Measurements from ENCODE around the gene FAM186B. TPM values are rescaled to one million over a fixed set of nuclear protein-coding genes. Genes with fewer than 3 reads are reported as not detected.

The FAM186B gene
- total RNA-seq, 1 donor from 2014 or later, result 0.13 TPM

DNA sequence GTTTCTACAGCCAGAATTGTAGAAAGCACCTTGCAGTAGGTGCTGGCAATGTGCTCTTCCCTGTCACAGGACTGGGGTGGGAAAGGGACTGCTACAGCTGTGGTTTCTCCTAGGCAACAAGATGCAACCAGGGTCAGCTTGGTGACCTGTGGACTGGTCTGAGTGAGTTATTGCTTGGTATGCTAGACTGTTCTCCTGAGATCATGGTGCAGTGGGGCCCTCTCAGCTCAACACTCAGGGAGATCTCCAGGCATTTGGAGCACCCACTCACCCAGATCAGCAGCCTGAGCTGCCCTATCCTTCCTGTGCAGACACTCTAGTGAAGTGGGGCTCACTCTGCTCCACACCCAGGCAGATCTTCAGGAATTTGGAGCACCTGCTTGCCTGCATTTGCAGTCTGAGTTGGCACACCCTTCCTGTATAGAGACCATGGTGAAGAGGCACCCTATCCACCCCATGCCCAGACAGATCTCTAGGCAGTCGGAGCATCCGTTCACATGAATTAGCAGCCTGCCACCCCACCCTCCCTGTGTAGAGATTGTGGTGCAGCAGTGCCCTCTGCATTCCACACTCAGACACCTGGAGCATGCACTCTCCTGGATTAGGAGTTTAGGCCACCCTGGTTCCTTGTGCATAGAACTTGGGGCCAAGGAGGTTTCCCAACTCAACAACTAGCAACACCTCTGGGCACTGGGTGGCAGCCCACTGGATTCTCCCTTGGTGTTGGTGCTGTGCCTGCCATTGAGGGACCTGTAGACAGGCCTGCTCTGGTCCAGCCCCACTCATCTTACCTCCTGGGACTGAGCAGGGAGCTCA, 3.8 kb upstream of the FAM186B start:
- DNase-seq (ENCODE audit: low read depth in 2 of 2), result no peak

DNA sequence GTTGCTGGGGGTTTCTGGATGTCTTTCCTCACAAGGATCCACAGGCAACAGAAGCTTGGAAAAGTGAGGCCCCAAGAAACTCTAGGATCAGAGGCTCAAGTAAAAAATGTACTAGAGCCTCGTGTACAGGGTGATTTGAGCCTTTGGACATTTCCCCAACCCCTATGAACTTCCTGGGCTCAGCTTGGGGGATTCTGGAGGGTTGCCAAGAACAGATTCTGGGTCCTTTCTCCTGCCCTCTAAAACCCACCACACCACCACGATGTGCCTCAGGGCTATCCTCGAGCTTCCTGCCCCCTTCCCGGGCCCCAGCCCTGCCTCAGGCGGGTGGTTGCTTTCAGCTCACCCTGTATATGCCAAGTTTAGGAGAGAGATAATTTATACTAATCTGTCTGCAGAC, 583 bp downstream of the FAM186B start:
- DNase-seq (ENCODE audit: low read depth in 2 of 2), result no peak

DNA sequence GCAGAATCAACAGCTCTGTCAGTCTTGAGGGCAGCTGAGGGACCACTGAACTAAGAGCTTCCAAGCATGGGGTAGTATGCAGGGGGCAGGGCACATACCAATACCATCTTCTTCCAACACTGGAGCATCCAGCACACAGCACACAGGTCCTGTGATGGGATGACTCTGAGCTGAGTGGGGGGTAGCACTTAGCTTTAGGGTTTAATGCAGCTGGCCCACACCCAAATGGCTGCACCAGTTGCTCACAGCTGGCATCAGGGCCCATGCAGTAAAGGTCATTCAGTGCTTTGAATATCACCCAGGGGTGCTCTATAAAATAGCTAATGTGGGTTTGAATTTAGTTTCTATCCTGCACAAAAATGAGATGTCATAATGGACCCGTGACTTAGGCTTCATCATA, 1.7 kb downstream of the FAM186B start:
- DNase-seq (ENCODE audit: low read depth in 2 of 2), result no peak

DNA sequence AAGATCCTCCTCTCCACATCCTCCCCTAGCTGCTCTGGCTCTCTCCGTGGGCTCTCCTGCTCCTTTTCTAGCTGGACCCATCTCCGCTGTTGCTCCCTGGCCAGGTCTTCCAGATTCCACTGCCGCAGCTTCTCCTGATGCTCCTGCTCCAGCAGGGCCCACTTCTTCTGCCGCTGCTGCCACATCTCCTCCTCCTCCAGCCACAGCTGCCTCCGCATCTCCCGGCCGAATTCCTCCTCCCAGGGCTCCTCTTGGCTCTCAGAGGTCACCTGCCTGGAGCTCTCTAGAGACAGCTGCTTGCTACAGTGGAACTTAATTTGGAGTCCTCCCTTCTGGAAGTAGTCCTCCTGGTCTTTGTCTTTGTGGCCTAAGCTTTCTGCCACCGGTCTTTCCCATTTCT, 5.5 kb downstream of the FAM186B start:
- DNase-seq (ENCODE audit: low read depth in 2 of 2), result no peak

DNA sequence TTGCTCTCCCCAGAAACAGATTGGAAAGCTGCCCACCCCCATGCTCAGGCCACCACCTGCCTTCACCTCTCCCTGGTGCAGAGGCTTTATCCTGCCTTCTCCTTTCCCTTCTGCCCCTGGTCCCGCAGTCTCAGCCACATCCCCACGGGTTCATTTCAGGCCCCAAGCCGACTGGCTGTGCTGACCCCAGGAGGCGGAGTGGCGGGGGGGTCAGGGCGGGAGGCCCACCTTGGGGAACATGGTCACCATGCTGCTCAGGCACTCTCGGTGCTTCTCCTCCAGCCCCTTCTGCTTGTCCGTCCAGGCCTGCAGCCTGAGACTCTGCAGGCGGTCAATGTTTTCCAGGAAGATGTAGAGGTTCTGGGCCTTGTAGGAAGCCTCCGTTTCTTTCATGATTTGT, 6.9 kb downstream of the FAM186B start:
- DNase-seq (ENCODE audit: low read depth in 2 of 2), result no peak

DNA sequence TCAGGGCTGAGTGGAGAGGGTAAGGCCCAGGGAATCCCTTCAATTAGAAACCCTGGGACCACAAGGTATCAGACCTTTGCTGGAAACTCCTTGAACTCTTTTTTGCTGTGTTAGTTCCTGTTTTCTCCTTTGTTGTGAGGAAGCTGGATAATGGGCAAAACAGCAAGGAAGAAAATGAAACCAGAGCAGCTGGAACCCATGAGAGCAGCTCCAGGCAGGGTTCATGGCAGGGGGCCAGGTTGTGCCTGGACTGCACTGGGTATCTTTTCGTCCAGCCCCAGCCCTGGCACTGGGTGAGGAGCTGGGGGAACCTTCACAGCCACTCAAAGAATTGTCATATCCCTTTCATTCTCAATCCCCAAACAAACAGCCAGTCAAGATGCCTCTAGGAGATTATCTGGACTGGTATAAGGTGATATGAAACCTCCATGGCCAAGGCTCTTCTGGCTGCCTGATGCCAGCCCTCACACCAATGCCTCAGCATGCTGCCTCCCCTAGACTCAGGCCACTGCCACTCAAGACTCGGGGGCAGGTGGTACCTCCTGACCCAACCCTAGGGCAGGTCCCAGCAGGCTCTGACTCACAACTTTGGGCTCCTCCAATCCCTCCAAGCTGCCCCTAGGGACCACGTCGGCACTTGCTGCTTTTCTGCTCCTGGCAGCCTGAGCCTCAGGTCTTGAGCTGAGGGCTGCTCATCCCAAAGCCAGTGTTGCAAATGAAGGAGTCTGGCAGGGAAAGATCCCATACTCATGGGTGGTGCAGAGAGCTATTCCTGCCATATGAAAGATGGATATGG, 16.5 kb downstream of the FAM186B start:
- no peak for DNase-seq (ENCODE audit: low read depth in 2 of 2)

DNA sequence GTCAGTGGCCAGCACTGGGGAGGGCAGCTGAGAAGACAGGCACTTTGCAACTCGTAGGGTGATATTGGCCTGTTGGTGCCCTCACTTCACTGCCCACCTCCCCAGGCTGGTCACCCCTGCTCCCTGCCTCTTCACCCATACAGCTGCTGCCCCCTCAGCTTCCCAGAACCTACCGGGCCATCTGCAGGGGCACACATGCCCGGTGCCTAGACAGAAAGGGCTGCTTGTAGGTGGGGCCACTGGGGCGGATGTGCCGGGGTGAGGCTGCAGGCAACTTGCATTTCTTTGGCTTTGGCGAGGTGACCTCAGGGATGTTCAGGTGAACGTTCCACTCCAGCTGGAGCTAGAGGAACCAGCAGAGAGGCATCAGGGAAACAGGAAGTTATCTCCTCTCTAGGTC, 17.2 kb downstream of the FAM186B start:
- DNase-seq (ENCODE audit: low read depth in 2 of 2), result no peak

DNA sequence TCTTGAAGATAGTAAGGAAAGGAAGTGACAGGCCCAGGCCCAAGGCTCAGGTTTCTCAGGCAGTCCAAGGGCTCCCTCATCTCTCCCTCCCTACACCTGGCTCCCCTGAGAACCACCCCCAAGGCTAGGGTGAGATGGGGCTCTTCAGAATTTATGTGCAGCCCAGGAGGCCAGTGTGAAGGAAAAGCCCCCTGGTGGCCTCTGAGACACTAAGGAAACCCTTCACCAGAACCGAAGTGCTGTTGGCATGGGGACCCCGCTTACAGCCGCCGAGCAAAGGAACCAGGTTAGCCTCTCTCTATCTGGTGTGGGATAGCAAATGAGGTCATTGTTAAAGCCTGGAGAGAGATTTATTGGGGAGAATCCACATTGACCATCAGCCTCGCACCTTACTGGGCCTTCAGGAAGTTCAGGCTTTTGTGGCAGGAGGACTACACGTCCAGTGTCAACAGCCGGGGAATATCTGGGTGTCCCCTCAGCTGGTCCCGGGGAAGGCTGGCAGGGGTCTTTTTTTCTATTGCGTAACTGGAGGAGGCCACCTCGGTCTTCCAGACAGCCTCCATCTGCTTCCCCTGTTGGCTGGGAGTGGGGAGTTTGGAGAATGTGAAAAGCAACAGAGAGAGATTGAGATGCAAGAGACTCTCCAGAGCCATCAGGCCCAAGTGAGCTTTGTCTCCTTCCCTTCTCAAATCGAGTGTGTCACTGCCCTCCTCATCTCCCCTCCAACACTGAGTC, 18.1 kb downstream of the FAM186B start:
- DNase-seq (ENCODE audit: low read depth in 2 of 2), result no peak

DNA sequence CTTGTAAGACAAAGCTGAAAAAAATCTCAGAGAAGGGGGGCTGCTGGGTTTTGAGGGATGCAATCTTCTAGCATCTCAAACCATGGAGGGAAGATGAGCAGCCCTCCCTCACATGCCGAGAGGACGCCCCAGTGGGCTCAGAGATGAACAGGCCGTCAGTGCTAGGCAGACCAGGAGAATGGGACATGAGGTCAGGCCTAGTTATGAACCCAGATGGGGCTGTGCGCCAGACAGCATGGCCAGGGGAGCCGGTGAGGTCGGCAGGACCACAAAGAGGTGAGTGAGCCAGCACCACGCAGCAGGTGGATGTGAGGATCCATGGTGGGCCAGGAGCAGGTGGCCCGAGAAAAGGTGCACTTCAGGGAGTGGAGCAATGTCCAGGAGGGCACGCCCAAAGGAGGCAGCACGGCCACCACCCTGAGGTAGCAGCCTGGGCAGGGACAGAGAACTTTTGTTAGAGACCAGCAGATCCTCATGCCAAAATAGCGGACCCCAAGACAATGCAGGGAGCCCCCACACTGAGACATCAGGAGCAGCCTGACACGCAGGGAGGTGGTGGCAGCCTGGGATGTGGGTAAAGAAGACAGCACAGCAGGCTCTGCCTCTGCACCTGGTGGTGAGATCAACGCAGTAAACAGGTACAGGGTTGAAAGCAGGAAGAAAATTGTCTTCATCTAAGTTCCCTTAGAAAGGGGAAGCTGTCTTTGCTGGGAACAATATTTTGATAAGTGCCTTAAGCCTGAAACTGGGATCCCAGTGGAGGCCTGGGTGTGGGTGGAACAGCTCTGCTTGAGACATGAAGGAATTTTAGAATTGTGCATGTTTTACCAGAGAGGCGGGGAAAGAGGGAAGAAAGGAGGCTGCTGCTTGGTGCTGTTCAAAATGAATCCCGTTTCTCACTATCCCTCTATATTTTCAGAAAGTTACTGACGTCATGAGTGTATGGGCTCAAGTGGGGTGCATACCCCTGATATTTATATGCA, 19.7 kb downstream of the FAM186B start:
- DNase-seq (ENCODE audit: low read depth in 2 of 2), result no peak

DNA sequence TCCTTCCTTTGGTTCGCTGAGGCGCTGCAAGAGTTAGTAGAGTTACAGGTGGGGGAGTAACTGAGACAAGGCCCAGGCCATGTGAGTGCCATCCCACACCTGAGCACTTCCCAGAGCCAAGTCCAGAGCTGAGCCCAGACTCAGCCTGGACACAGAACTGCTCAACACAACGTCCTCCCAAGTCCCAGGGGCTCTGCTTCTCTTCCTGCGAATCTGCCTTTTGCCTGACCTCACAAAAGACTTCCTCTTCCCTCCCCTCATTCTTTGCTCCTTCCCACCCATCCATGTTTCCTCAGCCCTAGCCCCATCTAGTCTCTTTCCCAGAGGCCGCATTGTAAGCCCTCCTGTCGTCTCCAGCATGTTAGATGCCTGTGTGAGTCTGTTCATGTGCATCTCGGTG, 20.8 kb downstream of the FAM186B start:
- no peak for DNase-seq (ENCODE audit: low read depth in 2 of 2)

DNA sequence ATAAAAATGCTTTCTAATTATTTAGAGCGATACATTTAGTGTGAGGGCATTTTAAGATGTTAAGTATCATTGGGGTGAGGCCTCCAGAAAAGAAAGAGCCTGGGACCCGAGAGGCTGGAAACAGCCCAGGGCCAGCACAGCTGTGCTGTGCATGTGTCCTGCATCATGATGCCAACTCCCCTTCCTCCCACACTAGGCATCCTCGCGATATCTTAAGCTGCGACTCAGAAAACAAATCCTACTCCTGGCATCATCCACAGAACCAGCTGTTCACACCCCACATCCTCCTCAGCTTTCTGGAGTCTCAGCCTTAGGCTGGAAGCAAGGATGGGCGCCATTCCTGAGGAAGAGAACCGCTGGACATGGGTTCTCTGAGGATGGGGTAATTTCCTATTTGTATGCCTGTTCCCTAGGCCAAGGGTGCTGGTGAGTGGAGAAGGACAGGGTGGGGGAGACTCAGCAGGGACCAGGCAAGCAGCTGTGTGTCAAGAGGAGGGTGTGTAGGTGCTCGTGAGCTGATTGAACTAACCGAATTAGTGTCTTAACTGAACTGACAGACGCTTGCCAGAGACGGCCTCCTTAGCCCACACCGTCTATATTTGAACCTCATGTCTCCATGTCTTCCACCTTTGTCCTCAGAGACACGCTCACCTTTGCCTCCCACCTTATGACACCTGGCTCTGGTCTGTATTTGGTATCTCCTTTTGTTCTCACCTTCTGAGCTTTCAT, 21.9 kb downstream of the FAM186B start:
- no peak for DNase-seq (ENCODE audit: low read depth in 2 of 2)

DNA sequence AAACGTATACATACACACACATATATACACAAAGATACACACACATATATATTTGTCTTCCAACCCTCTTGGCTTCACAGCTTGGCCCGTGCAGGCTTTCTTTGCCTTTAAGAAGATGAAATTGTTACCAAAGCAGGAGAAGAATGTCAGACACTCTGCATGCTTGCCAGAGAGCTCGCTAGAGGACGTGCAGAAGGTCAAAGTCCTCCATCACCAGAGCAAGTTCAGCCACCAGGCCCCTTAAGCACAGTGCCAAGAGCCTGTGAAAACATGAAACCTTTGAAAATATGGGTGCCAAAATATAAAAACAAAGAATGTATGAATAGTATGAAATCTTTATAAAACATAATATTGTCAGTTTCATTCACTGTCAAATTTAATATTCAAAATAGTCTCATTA, 22.6 kb downstream of the FAM186B start:
- no peak for DNase-seq (ENCODE audit: low read depth in 2 of 2)

DNA sequence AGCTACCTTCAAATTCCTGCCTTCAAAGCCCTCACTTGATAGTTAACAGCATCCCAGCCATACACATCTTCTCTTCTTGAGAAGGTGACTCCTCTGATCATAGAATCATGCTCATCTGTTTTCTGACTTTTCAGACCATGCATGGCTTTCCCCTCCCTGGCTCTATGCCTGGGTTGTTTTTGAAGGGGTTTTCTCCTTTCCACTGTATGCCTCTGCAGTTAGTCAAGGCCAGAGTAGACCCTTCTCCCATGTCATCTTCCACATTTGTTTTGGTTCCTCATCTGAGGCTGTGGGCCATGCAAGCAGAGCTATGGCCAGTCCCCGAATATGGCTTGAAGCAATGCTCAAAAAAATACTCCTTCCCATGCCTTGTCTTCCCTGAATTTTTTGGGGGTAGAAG, 23.2 kb downstream of the FAM186B start:
- no peak for DNase-seq (ENCODE audit: low read depth in 2 of 2)

DNA sequence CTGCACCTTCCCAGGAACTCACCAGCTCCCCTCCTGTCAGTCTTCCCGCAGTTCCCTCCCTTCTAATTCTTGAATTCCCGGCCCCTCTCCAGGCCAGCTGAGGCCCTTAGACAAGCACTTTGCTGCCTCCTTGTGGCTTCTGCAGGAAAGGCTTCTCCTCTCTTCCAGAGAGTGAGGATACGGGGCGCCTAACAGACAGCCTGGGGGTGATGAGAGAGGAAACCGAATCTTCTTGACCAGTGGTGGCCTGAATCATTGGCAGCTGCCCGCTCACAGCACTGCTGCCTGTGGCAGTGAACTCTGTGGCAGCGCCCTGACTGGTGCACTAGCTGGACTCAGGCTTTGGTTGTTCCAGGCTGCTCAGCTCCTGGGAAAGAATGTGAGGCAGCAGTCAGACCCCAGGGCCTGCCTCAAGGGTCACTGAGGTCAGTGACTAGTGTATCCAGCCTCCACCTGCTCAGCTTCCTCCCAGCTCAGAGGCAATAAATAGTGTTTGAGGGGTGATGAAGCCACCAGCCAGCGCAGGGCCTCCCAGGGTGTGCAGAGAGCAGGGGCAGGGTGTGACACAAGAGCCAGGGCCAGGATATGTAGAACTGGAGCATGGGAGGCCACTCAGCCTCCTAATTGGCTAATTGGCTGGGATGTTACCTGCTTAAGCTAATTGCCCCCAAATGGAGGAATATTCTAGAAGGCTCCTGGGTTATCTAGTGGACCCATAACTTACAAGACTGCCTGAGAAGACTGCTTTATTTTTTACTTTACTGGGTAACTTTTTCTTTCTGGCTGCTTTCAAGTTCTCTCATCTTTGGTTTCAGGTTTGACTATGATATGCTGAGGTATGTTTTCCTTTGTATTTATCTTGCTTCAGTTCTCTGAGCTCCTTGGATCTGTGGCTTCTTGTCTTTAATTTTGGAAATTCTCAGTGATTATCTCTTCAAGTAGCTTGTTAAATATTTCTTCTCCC, 24.6 kb downstream of the FAM186B start:
- peak; percentile 34 to 75 for DNase-seq (ENCODE audit: low read depth in 2 of 2)

DNA sequence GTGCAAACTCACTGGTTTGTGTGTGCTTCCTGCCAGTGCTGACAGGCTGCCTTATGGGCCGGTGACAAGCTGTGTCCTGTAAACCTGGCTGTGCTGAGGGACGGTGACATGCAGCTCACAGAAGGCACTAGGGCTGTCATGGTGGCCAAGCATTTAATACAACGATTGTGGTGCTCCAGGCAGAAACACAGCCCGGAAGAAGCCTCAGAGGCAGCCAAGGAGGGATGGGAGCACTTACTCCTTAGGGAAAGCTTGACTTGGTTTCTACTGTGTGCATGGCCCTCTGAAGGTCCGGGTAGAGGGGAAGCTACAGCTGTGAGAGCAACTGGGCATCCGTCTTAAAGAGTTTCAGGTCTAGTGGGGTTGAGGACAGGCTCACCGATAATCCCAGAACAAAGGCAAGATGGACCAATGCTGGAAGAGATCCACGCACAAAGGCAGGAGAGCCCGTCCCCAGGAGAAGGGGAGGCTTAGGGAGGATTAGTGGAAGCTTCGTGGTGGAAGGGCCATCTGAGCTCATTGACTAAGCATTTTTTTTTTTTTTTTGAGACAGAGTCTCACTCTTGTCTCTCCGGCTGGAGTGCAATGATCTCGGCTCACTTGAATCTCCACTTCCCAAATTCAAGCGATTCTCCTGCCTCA, 26.8 kb downstream of the FAM186B start:
- DNase-seq (ENCODE audit: low read depth in 2 of 2), result no peak

DNA sequence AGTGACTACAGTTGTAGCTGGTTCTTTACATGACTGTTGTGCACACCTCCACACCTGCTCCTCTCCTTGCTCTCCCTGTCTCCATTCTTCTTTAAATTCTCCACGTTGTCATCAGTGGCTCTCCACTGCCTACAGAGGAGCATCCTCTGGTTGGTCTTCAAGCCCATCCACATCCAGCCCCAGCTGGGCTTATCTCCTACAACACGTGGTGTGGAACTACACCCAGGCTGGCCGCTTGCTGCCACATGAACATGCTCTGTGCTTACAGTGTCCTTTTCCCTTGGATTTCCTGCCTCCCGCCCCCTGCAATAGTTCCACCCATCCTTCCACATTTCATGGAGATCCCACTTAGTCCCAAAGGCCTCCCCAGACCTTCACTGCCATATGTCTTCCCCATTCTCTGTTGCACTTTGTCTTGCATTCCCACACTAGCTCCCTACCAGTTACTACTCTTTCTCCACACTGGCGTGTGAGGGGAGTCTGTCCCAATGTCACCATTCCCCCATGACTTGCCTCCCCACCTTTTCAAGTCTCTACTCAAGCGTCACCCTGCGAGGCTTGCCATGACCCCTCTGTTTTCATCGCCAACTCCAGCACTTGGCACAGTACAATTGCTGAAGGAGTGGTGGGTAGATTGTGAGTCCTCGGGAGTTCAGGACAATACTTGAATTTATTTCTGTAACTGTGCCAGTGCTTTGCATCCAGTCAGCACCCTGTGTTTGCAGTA, 27.7 kb downstream of the FAM186B start:
- no peak for DNase-seq (ENCODE audit: low read depth in 2 of 2)

DNA sequence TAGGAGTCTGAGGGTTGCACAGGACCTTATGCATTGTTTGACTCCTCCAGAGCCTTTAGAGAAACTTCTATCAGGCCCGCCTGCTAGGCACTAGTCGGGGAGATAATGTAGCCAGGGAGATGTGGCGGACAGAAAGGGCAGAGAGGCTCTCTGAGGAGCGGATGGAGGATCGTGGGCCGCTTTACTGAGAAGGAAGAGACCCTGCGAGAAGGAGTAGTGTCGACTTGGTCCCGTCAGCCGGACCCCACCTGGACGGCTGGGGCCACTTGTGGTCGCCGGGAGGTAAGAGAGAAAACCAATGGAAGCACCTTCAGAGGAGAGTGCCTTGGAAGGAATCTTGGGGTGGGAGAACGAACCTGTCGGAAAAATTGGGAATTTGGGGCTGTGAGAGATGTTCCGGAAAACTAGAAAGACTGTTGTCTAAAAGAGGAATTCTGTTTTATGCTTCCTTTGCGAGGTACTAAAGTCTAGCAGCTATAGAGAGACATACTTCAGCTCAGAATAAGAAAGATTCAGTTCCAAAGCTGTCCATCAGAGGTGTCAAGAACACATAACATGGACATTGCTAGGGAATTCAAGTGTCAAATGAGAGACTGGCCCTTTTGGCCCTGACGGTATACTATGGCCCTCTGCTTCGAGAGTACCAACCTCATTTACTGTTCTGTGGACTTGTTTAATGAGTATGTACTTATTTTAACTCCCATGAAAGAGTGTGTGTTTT, 36.8 kb downstream of the FAM186B start:
- peak in 1 of 2 donors; percentile 29 for DNase-seq (ENCODE audit: low read depth in 2 of 2)
